Ascending aorta (tissue), 2 donors: ENCODE measurements around the gene HOXD12. TPM values are rescaled to one million over a fixed set of nuclear protein-coding genes. Genes with fewer than 3 reads are reported as not detected.

Experiments used
- DNase-seq, 2 donors: peaks; one replicate each; pipeline ENCODE4 v3.0.0-alpha.2; 2019; ENCODE audit warnings: low spot score in 2 of 2
- H3K27ac ChIP-seq, 2 donors: fragments of 200-600 bp; sonication (generic); one replicate each; pipeline ENCODE4 v1.5.1; 2016 to 2017; ENCODE audit warnings: mild to moderate bottlenecking in 1 of 2
- H3K27me3 ChIP-seq: fragments of 200-600 bp; sonication (generic); one replicate; pipeline ENCODE4 v1.5.1; 2017
- H3K36me3 ChIP-seq, 2 donors: fragments of 200-600 bp; sonication (generic); one replicate each; pipeline ENCODE4 v1.5.1; 2016
- H3K4me1 ChIP-seq, 2 donors: fragments of 200-600 bp; sonication (generic); one replicate each; pipeline ENCODE4 v1.5.1; 2016 to 2017; ENCODE audit warnings: mild to moderate bottlenecking in 1 of 2
- H3K4me3 ChIP-seq, 2 donors: fragments of 200-600 bp; sonication (generic); one replicate each; pipeline ENCODE4 v1.5.1; 2016 to 2017; ENCODE audit warnings: mild to moderate bottlenecking in 1 of 2
- H3K9me3 ChIP-seq, 2 donors: fragments of 200-600 bp; sonication (generic); one replicate each; pipeline ENCODE4 v1.5.1; 2016
- CTCF ChIP-seq, 3 experiments: fragments of 200-600 bp in 2 of 3; fragments of 450-650 bp in 1 of 3; sonication (generic) in 2 of 3; IDR thresholded peaks; one replicate each; pipeline ENCODE4 v1.5.1; 2016 to 2019; ENCODE audit warnings: antibody characterized with exemption in 3 of 3, mild to moderate bottlenecking in 1 of 3, moderate library complexity in 1 of 3
- intact Hi-C: fragments of 100-400 bp; cut with DNase I; formaldehyde crosslinking; loops from one replicate; pipeline ENCODE4 v1.15.1; 2023
- total RNA-seq: library from RNA; depleted of rRNA; stranded (reverse); fragments of >200 nt; gene quantifications from one replicate; pipeline ENCODE4 v1.1.0, GENCODE V29; 2016

The HOXD12 gene
- total RNA-seq, 1 donor from 2014 or later, result not detected

- no peak for TF ChIP-seq CTCF (IDR thresholded peaks at IDR 0.05)
- Histone ChIP-seq H3K27ac (no peak overlapping the region), H3K4me3 (peak overlapping the region; percentile 28 to 36), H3K9me3 (no peaks in the 10 kb centered on the region), H3K4me1 (no peaks in the 10 kb centered on the region), H3K27me3 (peaks cover 75% of the 10 kb centered on the region), H3K36me3 (no peaks in the 10 kb centered on the region)
- intact Hi-C loops, result no loop called here
- DNase-seq, result no peak
These were observed 20.2 kb upstream of the HOXD12 start for GRCh38 chr2:176079285-176079830.

GRCh38 chr2:176079831-176080539 is 19.6 kb upstream of the HOXD12 start:
- Histone ChIP-seq H3K27ac (no peak overlapping the region), H3K27me3 (peaks cover 75% of the 10 kb centered on the region), H3K36me3 (no peaks in the 10 kb centered on the region), H3K9me3 (no peaks in the 10 kb centered on the region), H3K4me3 (peak overlapping the region; percentile 28 to 37), H3K4me1 (no peaks in the 10 kb centered on the region)
- no peak for DNase-seq
- intact Hi-C loops, result loop anchor here (5.0 kb wide), 1 partner anchor 42 kb away; the partner anchor contains the start of gene HOXD9
- TF ChIP-seq CTCF (IDR thresholded peaks at IDR 0.05), result peak; percentile 36 to 58 (median 54)

- Histone ChIP-seq H3K27me3 (peaks cover 73% of the 10 kb centered on the region), H3K27ac (no peak overlapping the region), H3K4me1 (no peaks in the 10 kb centered on the region), H3K4me3 (peak overlapping the region; percentile 25 to 37), H3K36me3 (no peaks in the 10 kb centered on the region), H3K9me3 (no peaks in the 10 kb centered on the region)
- no peak for TF ChIP-seq CTCF (IDR thresholded peaks at IDR 0.05)
- DNase-seq, result no peak
- intact Hi-C loops, result loop anchor here (5.0 kb wide), 1 partner anchor 42 kb away; the partner anchor contains the start of gene HOXD9
These were observed 18.8 kb upstream of the HOXD12 start for GRCh38 chr2:176080540-176081375.

- DNase-seq, result no peak
- no peak overlapping the region for H3K27ac ChIP-seq
- no peaks in the 10 kb centered on the region for H3K9me3 ChIP-seq
- H3K4me1 ChIP-seq, result no peaks in the 10 kb centered on the region
- H3K4me3 ChIP-seq, result no peak overlapping the region
- intact Hi-C loops, result loop anchor here (5.0 kb wide), 1 partner anchor 41 kb away; the partner anchor contains the start of gene HOXD9
- H3K27me3 ChIP-seq, result peaks cover 79% of the 10 kb centered on the region
- H3K36me3 ChIP-seq, result no peaks in the 10 kb centered on the region
- TF ChIP-seq CTCF (IDR thresholded peaks at IDR 0.05), result no peak
These were observed 18.2 kb upstream of the HOXD12 start for GRCh38 chr2:176081376-176081836.

- no peak overlapping the region for H3K4me3 ChIP-seq
- TF ChIP-seq CTCF (IDR thresholded peaks at IDR 0.05), result no peak
- intact Hi-C loops, result loop anchor here (5.0 kb wide), 1 partner anchor 40 kb away; the partner anchor contains the start of gene HOXD9
- no peaks in the 10 kb centered on the region for H3K4me1 ChIP-seq
- H3K27me3 ChIP-seq, result peaks cover 84% of the 10 kb centered on the region
- no peak for DNase-seq
- no peaks in the 10 kb centered on the region for H3K9me3 ChIP-seq
- no peak overlapping the region for H3K27ac ChIP-seq
- no peaks in the 10 kb centered on the region for H3K36me3 ChIP-seq
These were observed 17.6 kb upstream of the HOXD12 start for GRCh38 chr2:176081837-176082524.
